Stimulated activated CD4-positive, alpha-beta T cell treated with anti-CD3 and anti-CD28 coated beads, Interleukin-2, amount 100 ng/mL, for 48 hours (primary cell): Measurements from ENCODE around the gene ARID1B.
"Not testable (repeated sequence)": the region's sequence is repeated elsewhere in the genome, so short reads cannot be mapped to it uniquely, and the experiment has no call there.

ENCODE experiments used
- DNase-seq, 2 donors: peaks; one replicate each; pipeline ENCODE4 v3.0.0-alpha.2; 2020

The ARID1B gene

DNA sequence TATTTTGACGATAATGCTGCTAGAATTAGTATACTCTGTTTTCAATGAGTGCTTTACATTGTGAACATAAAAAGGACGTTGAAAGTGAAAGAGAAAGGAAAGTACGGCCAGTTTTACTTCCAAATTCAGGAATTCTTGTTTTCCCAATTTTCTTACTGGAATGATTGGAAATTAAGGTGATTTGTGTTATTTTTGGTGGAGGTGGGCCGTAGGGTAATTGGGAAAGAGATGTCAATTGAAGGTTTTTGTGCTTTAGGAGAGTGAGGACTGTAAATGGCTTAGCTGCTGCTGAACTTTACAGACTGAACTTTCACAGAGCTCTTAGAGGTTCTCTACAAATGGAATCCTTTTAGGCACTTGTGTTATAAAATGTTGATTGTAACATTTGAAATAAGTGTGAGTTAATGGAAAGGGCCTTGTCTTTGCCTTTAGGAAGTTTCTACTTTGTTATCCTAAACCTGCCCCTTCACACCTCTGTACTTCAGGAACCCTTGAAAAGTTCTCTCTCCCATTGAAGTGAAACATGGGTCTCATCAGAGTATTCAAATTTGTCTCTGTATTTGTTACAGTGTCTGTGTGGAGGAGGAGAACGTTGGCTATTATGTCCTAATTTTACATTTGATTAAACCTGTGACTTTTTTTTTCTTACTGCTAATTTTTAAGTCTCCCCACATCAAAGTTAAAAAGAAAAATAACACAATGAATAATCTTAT lies 256.4 kb downstream of the ARID1B start:
- DNase-seq = no peak

DNA sequence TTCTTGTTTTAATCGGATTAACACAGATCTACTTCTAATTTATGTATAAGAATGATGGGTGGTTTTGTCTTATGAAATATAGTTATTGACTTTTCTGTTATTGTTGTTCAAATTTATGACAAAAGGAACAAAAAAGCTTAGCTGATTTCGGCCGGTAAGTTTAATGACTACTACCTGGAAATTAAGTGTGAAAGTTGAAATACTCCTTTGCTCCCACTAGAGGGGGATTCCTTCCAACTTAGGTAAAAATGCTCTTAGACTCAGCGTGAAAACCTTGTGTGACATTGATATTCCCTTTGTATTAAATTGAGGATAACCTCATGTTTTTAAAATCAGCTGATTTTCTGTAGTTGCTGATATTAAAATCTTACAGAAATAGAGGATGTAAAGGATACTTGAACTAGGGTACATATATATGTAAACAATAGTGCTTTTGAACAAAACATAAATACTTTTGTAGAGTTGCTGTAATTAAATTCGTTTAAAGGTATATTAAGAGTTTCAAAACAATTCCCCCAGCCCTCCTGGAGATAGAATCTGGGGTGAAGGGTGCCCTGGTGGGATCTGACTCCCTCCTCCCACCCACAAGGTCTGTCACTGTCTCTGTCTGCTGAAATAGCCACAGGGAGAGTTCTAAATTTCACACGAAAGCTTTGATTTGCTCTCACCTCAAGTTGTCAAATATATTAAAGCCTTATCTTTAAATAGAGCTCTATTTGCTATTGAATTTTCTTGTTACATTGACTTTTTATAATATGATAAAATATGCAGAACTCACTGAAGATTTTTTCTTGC lies 257.5 kb downstream of the ARID1B start:
- DNase-seq = no peak

DNA sequence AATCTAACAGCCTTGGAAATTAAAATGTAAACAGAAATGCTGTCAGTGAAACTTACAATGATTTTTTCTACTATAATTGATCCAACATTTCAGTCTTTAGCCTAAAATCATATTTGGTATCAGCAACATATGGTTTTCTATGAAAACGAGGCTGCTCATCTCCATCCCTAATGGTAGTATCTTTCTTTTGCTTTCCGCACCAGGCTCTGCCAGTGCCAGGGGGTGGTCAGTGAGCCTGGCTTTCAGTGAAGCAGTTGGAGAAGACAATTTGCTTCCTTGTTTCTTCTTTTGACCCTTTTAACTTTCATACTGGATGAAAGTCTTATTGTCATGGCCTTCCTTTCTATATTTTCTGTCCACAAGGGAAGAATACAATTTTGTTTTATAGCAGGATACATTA lies 258.4 kb downstream of the ARID1B start:
- no peak for DNase-seq

DNA sequence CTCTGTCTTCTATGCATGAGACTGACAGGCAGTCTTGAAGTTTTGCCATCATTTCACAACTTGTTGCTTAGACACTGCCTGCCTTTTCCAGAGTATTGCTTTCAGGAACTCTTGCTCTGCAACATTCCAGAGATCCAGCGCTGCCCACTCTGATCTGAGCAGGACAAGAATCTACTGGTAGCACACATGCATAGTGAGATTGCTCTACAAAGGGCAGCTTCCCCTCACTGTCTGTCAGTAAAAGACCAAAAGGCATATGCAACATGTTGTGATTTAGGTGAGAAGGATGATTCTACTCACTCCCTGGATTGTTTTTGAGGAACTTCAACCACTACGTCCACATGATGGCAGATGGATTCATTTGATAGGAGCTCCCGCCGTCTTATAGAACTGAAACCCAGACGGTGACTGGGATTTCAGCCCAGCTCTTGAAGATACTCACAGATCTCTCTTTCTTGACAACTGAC lies 259.1 kb downstream of the ARID1B start:
- DNase-seq = no peak

DNA sequence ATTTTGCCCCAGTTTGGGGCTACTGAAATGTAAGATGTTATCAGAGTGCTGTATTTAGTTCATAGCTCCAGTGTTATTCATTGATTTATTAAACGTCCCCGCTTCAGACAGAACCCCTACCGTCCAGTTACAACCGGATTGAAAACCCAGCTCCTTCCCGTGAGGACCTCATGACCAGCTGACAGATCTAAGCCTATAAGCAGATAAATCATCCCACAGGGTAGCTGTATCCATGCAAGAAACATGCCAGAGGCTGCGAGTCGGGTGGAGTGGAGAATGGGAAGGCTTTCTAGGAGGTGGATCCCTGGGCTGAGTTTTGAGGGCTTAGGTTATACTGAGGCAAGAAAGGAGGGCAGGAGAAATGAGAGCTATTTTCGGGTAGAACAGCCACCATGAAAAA lies 260.0 kb downstream of the ARID1B start:
- no peak for DNase-seq

DNA sequence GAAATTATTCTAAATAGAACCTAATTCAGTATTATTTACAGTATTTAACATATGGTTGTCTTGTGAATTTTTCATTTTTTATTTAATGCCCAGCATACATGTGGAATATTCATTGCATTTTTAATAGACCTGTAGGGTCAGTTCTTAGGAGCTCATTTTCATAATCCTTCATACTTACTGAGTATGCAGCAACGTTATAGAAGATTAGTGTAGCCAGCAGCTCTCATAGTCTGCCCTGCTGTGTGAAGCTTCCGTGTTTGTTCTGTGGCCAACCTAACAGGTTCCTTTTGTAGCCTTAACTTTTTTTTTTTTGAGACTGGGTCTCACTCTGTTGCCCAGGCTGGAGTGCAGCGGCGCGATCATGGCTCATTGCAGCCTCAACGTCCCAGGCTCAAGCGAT lies 261.4 kb downstream of the ARID1B start:
- no peak for DNase-seq

DNA sequence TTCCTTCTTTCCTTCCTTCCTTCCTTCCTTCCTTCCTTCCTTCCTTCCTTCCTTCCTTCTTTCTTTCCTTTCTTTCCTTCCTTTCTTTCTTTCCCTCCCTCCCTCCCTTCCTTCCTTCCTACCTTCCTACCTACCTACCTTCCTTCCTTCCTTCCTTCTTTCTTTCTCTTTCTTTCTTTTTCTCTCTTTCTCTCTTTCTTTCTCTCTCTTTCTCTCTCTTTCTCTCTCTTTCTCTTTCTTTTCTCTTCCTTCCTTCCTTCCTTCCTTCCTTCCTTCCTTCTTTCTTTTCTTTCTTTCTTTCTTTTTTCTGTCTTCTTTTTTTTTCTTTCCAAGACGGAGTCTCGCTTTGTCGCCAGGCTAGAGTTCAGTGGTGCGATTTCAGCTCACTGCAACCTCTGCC lies 262.5 kb downstream of the ARID1B start:
- not testable (repeated sequence) for DNase-seq

DNA sequence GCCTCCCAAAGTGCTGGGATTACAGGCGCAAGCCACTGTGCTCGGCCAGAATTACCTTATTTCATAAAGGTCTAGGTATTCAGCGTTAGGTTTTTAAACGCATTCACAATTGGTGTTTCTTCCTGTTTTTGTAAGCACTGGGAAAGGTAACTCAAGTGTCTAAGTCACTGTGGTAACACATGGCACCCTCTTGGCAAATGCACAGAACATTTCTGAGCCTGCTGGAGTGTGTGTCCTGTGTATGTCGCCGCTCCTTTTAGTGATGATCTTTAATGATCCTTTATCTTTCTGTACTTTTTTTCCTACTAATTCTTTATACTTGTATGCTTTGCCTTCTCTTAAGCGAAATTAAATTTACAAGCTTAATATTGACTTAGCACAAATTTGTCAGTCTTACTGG lies 263.0 kb downstream of the ARID1B start:
- DNase-seq = no peak

DNA sequence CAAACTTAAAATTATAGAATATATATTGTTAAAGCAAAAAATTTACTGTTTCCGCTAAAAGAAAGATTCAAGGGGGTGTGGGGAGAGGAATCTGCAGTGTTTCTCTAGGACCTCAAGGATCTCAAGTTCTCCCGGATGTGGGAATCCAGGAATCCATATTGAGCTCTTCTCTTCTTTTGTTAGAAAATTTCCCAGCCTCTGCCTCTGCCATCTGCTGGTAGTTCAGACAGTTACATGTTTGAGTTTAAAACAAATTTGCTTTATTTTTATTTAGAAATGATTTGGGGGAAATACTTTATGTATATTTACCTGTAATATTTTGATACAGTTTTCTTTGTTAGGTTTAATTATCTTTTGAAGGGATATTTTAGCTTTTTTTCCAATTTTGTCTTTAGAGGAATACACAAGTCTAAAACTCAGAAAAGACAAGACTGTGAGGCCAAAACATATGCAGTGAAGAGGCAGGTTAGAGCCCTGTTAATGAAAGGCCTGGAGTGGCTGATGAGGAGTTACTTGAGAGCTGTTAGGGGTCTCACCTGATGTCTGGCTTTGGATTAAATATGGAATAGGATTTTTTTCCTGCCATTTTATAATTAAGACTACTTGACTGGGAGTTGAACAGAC lies 268.8 kb downstream of the ARID1B start:
- no peak for DNase-seq

DNA sequence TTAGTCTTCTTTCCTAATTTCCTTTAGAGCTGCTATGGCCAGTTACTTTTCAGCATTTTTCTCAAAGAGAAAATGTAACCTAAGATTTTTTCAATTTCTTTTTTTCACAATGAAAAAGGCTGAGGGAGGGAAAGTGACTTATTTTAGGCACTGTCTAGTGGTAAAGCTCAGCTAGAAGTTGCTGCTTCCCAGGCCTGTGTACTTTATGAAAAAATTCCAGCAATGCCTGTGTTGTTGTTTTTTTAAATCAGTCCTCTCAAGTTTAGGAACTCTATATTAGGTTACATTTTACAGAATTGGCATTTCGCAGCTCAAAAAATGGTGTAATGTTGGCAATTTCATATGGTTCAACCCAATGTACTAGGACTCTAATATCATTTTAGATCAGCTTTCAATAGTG lies 269.6 kb downstream of the ARID1B start:
- DNase-seq = no peak

DNA sequence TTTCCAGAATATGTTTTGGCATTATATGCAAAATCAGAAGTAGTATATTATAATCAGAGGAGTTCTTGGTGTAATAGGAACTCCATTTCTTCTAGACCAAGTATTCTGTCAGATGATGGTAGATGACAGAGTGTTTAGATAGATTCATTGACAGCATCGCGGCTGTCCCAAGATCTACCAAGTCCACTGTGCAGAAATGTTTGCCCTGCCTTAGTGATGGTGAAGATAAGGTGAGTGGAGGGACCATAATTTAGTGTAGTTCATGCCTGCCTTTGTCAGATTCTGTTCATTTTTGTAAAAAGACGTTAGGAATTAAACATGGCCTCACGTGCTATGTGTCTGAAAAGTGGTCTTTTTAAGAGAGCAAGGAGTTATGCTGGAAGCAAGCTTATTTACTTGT lies 270.1 kb downstream of the ARID1B start:
- no peak for DNase-seq

DNA sequence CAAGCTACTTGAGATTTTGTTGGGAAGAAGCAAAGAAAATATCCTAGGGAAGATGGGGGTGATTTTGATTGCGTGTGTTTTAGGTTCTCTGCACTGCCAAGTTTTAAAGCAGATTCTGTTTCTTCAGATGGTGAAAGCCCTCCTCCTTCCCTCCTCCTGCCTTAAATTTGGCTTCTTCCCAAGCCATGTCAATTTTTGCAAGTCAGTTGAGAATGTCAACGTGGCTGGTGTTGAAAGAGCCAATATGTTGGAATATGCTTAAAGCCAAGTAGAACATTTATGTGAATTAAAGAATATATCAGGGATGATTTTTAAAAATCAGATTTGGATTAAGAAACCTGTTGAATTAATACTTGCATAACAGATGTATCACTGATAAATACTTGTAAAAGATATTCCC lies 270.8 kb downstream of the ARID1B start:
- no peak for DNase-seq

DNA sequence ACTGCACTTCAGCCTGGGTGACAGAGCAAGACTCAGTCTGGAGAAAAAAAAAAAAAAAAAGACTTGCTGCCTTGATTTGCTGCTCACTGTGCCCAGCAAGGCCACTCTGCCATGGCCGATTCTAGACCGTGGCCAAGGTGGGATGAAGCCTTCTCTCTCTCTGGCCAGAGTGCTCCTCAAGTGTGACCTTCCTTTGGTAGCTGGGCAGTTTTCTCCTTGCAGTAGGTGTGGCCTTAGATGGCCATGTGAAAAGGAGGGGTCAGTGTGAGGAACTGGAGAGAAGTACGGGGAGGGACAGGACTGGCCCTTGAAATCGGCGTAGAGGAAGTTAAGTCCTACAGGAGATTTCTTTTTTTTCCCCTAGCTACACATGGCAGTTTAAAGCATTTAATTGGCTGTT lies 272.0 kb downstream of the ARID1B start:
- DNase-seq = no peak

DNA sequence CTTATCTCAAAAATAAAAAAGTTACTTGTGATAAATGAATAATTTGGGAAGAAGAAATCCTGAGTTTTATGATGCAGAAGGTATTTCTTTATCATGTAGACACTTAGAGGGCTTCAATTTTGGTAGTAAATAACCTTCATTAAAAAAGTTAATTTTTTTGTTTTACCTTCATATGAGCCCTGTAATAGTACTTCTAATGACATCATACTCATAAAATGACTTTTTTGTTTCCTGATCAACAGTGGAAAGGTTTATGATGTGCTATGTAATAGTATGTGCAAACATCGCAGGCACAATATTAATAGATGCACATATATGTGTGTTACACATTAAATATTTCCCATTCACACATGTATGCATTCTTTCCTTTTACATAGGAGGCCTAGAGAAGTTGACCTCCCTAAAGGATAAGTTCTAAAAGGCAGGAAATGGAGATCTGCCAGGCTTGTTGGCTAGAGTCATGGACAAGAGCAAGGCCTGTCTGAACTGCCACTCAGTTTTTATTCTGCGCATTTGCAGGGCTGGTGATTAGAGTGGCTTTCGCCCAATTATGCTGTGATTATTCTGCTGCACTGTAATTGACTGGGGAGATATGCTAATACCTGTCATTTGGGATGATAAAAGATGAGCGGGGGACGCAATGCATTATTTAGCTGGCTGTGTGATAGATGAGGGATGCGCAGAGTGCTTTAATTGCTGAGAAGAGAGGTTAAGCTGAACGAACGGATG lies 273.5 kb downstream of the ARID1B start:
- no peak for DNase-seq

DNA sequence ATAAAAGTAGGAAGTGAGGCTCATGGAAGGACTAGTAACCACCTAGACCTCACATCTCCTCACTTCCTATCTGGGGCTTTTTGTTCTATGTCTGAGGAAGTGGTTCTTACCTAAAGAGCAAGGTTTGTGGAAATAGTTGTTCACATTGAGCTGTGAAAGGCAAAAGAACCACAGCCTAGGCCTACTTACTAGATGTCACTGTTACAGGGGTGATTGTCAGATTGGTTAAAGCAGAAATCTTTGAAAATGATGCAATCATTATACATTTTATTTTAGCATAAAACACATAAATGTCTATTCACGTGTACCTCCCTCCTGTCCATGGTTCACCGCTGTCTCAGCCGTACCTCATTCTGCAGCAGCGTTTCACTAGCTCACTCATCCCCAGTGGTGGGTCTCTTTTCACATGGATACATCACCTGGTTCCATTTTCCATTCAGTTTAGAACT lies 277.4 kb downstream of the ARID1B start:
- no peak for DNase-seq

DNA sequence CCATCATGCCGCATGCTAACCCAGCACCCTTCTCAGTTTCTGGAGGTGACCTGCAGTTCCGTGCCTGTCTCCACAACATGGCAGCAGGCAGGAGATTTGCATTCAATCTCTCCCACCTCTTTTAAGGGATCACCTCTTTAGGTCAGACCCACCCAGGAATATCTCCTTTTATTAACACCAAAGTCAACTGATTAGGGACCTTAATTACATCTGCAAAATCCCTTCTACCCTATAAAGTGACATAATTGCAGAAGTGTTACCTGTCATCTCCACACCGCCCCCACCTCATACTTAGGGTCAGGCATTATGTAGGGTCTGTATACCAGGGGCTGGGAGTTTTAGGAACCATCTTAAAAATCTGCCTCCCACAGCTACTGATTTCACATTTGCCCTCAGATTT lies 278.7 kb downstream of the ARID1B start:
- no peak for DNase-seq

DNA sequence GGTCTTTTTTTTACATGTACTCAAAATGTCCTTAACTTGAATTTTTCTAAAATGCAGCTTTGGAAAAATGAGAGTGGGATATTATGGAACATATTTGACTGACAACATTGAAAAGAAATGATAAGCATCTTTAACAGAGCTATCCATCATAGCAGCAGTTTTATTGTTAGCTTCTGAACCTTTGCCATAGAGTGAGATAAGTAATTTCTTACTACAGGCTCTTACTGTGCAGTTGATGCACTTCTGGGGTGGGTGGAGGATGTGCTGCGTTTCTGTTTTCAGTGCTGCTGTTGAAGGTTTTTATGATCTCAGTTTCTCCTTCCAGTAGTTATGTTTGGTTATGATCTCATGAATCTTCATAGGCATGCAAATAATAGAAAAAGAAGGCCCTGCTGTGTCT lies 279.1 kb downstream of the ARID1B start:
- DNase-seq = no peak

DNA sequence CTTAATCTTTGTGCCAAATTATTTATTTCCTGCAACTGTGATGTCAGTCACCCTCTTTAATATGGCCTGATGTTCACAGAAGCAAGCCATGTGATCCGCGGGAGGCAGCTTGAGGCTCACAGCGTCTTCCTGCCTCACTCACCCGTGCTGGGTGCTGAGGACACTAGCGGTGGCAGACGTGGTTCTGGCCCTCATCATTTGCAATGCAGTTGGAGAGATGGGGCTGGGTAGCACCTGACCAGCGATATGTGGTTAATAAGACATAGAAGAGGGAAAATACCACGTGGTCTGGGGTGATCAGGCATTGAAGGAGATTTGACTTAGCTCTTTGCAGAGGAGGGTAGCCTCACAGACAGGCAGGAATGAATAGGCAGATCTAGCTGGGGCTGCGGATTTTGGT lies 281.4 kb downstream of the ARID1B start:
- DNase-seq = no peak

DNA sequence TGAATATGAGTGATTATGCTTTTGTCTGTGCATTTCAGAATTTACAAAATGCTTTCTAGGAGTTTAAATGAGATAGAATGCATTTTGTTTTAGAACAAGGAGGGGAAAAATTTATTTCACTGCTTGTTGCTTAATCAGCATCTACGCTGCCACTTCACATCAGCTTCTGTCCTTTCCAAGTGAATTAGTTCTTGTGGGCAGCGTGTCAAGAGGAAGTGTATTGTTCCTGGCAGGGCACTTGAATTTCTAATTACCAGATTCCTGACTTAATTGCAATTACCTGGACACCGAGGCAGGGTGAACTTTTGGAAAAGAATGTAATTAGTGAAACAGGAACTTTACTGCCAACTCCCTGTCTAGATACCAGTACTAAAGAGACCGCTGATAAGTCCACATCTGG lies 282.6 kb downstream of the ARID1B start:
- DNase-seq = no peak

DNA sequence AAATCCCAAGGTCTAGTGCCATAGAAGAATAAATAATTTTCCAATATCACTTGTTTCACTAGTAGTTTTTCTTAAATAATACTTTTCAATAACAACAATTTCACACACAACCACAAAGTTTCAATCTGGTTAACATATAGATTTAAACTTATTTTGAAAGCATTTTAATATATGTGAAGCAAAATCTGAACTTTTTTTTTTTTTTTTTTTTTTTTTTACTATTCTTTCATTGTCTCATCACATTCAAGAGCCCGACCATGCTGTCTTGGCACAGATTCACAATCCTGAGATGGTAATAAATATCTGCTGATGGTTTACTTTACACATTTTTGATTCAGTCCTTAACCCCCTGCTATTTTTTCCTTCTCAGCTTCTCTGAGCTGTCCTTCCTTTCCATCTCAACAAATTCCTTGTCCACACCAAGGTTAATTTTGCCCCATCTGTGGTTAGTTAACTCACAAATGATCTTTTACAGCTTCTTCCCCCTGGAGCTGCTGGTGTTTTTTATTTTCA lies 283.3 kb downstream of the ARID1B start:
- no peak for DNase-seq

DNA sequence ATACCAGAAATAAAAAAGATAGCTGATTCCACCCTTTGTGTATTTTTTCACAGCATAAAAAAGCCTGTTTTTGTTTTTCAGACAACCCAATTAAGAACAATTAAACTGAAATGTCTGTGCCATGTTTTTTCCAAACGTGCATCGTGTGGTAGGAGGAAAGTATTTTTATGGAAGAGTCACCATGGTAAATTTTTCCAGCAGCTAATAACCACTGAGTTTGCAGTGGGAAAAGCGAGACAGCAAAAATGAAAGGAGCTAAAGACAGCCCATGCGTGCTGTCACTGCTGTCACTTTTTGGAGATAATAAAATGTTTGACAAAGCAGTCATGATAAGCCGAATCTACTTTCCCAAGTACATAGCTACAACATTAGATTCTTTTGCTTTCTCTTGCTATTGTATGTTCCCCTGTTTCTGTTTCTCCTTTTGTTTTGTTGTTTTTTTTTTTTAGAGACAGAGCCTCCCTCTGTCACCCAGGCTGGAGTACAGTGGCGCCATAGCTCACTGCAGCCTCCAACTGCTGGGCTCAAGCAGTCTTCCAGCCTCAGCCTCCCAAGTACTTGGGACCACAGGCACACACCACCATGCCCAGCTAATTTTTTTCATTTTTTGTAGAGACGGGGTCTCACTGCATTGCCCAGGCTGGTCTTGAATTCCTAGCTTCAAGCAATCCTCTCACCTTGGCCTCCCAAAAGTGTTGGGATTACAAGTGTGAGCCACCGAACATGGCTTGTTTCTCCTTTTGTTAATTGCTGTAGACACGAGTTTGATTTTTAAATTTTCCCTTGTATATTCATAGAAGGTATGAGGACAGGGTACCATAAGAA lies 284.8 kb downstream of the ARID1B start:
- no peak for DNase-seq
